HAP-1 (cell line): Measurements from ENCODE around the gene CROT.

Experiments
- DNase-seq, 2 experiments: peaks; one replicate each; pipeline ENCODE4 v3.0.0-alpha.2; 2016 to 2020; ENCODE audit warnings: low spot score in 2 of 2
- H3K27me3 ChIP-seq: fragments of 250-450 bp; sonication (Bioruptor Pico); 2 replicates; pipeline ENCODE4 v1.5.1; 2020; ENCODE audit warnings: low read depth, mild to moderate bottlenecking, moderate library complexity
- H3K36me3 ChIP-seq: fragments of 250-450 bp; sonication (Bioruptor Pico); replicated peaks from 2 replicates; pipeline ENCODE4 v1.5.1; 2020; ENCODE audit warnings: mild to moderate bottlenecking
- H3K4me1 ChIP-seq: fragments of 250-450 bp; sonication (Bioruptor Pico); 2 replicates; pipeline ENCODE4 v1.5.1; 2020; ENCODE audit warnings: mild to moderate bottlenecking
- H3K4me3 ChIP-seq: fragments of 250-450 bp; sonication (Bioruptor Pico); 2 replicates; pipeline ENCODE4 v1.5.1; 2020; ENCODE audit warnings: mild to moderate bottlenecking, moderate library complexity
- H3K9me3 ChIP-seq: fragments of 250-450 bp; sonication (Bioruptor Pico); 2 replicates; pipeline ENCODE4 v1.5.1; 2020; ENCODE audit warnings: mild to moderate bottlenecking, moderate library complexity
- in situ Hi-C: fragments of 300-500 bp; cut with MboI; formaldehyde crosslinking; loops from 3 replicates; pipeline ENCODE4 v1.14.3; 2020; ENCODE audit warnings: low sequenced_read_pairs, inconsistent platforms, mixed read lengths

Gene CROT

GRCh38 chr7:87413951-87414793 lies 68.7 kb downstream of the CROT start:
- H3K4me3 ChIP-seq, result no peak overlapping the region
- in situ Hi-C loops, result loop anchor here (5.0 to 25.0 kb wide), 2 partner anchors 102 to 477 kb away; no protein-coding TSS in a partner anchor
- DNase-seq, result peak; percentile 41 to 61
- H3K36me3 ChIP-seq, result no peaks in the 10 kb centered on the region
- no peaks in the 10 kb centered on the region for H3K4me1 ChIP-seq
- H3K9me3 ChIP-seq, result no peaks in the 10 kb centered on the region
- H3K27me3 ChIP-seq, result no peaks in the 10 kb centered on the region

- in situ Hi-C loops, result loop anchor here (5.0 to 25.0 kb wide), 2 partner anchors 102 to 477 kb away; no protein-coding TSS in a partner anchor
- Histone ChIP-seq H3K36me3 (no peaks in the 10 kb centered on the region), H3K4me3 (no peak overlapping the region), H3K4me1 (no peaks in the 10 kb centered on the region), H3K9me3 (no peaks in the 10 kb centered on the region), H3K27me3 (no peaks in the 10 kb centered on the region)
- DNase-seq, result no peak
Observed at GRCh38 chr7:87414794-87415188, 69.3 kb downstream of the CROT start.

GRCh38 chr7:87416682-87417587 lies 71.5 kb downstream of the CROT start:
- in situ Hi-C loops, result loop anchor here (25.0 kb wide), 1 partner anchor 480 kb away; no protein-coding TSS in a partner anchor
- Histone ChIP-seq H3K9me3 (no peaks in the 10 kb centered on the region), H3K27me3 (no peaks in the 10 kb centered on the region), H3K4me1 (no peaks in the 10 kb centered on the region), H3K4me3 (no peak overlapping the region), H3K36me3 (no peaks in the 10 kb centered on the region)
- DNase-seq, result peak; percentile 64 to 80

- Histone ChIP-seq H3K4me3 (no peak overlapping the region), H3K9me3 (no peaks in the 10 kb centered on the region), H3K27me3 (no peaks in the 10 kb centered on the region), H3K4me1 (no peaks in the 10 kb centered on the region), H3K36me3 (no peaks in the 10 kb centered on the region)
- in situ Hi-C loops, result loop anchor here (25.0 kb wide), 1 partner anchor 483 kb away; no protein-coding TSS in a partner anchor
- DNase-seq, result no peak
Observed at GRCh38 chr7:87420173-87420572, 74.7 kb downstream of the CROT start.

- in situ Hi-C loops, result loop anchor here (25.0 kb wide), 1 partner anchor 487 kb away; no protein-coding TSS in a partner anchor
- no peaks in the 10 kb centered on the region for H3K36me3 ChIP-seq
- no peak for DNase-seq
- H3K4me1 ChIP-seq, result no peaks in the 10 kb centered on the region
- no peaks in the 10 kb centered on the region for H3K9me3 ChIP-seq
- peaks cover 2% of the 10 kb centered on the region; the same call in 1 of the 2 replicates for H3K27me3 ChIP-seq
- no peak overlapping the region for H3K4me3 ChIP-seq
Observed at GRCh38 chr7:87424075-87424474, 78.6 kb downstream of the CROT start.

GRCh38 chr7:87426160-87426559 lies 80.7 kb downstream of the CROT start:
- H3K36me3 ChIP-seq, result no peaks in the 10 kb centered on the region
- H3K9me3 ChIP-seq, result no peaks in the 10 kb centered on the region
- H3K4me3 ChIP-seq, result no peak overlapping the region
- no peaks in the 10 kb centered on the region for H3K4me1 ChIP-seq
- in situ Hi-C loops, result no loop called here
- H3K27me3 ChIP-seq, result peaks cover 2% of the 10 kb centered on the region; the same call in 1 of the 2 replicates
- DNase-seq, result no peak

GRCh38 chr7:87427288-87427687 lies 81.8 kb downstream of the CROT start:
- H3K36me3 ChIP-seq, result no peaks in the 10 kb centered on the region
- in situ Hi-C loops, result no loop called here

GRCh38 chr7:87432536-87432935 lies 87.1 kb downstream of the CROT start:
- H3K9me3 ChIP-seq, result no peaks in the 10 kb centered on the region
- no peak overlapping the region for H3K4me3 ChIP-seq
- H3K4me1 ChIP-seq, result no peaks in the 10 kb centered on the region
- no peak for DNase-seq
- no peaks in the 10 kb centered on the region for H3K36me3 ChIP-seq
- in situ Hi-C loops, result no loop called here
- H3K27me3 ChIP-seq, result peaks cover 2% of the 10 kb centered on the region; the same call in 1 of the 2 replicates

More at GRCh38 chr7:87427288-87427687, 81.8 kb downstream of the CROT start:
- Histone ChIP-seq H3K4me1 (no peaks in the 10 kb centered on the region), H3K4me3 (no peak overlapping the region), H3K27me3 (peaks cover 2% of the 10 kb centered on the region; the same call in 1 of the 2 replicates), H3K9me3 (no peaks in the 10 kb centered on the region)
- no peak for DNase-seq

GRCh38 chr7:87435546-87435945 lies 90.1 kb downstream of the CROT start:
- Histone ChIP-seq H3K9me3 (no peaks in the 10 kb centered on the region), H3K36me3 (no peaks in the 10 kb centered on the region), H3K4me1 (no peaks in the 10 kb centered on the region), H3K27me3 (no peaks in the 10 kb centered on the region), H3K4me3 (no peak overlapping the region)
- in situ Hi-C loops, result no loop called here
- DNase-seq, result no peak

- Histone ChIP-seq H3K27me3 (no peaks in the 10 kb centered on the region), H3K36me3 (no peaks in the 10 kb centered on the region), H3K4me1 (no peaks in the 10 kb centered on the region; the same call in 1 of the 2 replicates), H3K9me3 (no peaks in the 10 kb centered on the region), H3K4me3 (no peak overlapping the region)
- no peak for DNase-seq
- in situ Hi-C loops, result no loop called here
Observed at GRCh38 chr7:87445897-87446296, 100.4 kb downstream of the CROT start.

GRCh38 chr7:87447116-87447635 lies 101.7 kb downstream of the CROT start:
- H3K9me3 ChIP-seq, result no peaks in the 10 kb centered on the region
- H3K36me3 ChIP-seq, result no peaks in the 10 kb centered on the region
- in situ Hi-C loops, result no loop called here
- no peak overlapping the region for H3K4me3 ChIP-seq
- H3K4me1 ChIP-seq, result no peaks in the 10 kb centered on the region; the same call in 1 of the 2 replicates
- no peak for DNase-seq
- H3K27me3 ChIP-seq, result no peaks in the 10 kb centered on the region

GRCh38 chr7:87448388-87448787 lies 102.9 kb downstream of the CROT start:
- DNase-seq, result no peak
- Histone ChIP-seq H3K36me3 (no peaks in the 10 kb centered on the region), H3K4me1 (no peaks in the 10 kb centered on the region; the same call in 1 of the 2 replicates), H3K4me3 (no peak overlapping the region), H3K27me3 (no peaks in the 10 kb centered on the region), H3K9me3 (no peaks in the 10 kb centered on the region)
- in situ Hi-C loops, result no loop called here
